ENCODE data around the gene MAP2.

Gene MAP2

GRCh38 chr2:209423562-209424198 lies at the start of gene MAP2:
MAP2 (plus strand) TSS chr2:209424047; CDS start chr2:209653171, 229,124 bp downstream.
- peak; percentile 1 to 51 for DNase-seq (ENCODE audit: low read depth in 1 of 2, low spot score in 1 of 2)

- no peak for DNase-seq (ENCODE audit: low read depth in 1 of 2, low spot score in 1 of 2)
Measured at GRCh38 chr2:209376686-209377085, 47.2 kb upstream of the MAP2 start.

GRCh38 chr2:209380293-209380692 lies 43.6 kb upstream of the MAP2 start:
- no peak for DNase-seq (ENCODE audit: low read depth in 1 of 2, low spot score in 1 of 2)

GRCh38 chr2:209381091-209381490 lies 42.8 kb upstream of the MAP2 start:
- DNase-seq (ENCODE audit: low read depth in 1 of 2, low spot score in 1 of 2): no peak

GRCh38 chr2:209382775-209383174 lies 41.1 kb upstream of the MAP2 start:
- DNase-seq (ENCODE audit: low read depth in 1 of 2, low spot score in 1 of 2): no peak

GRCh38 chr2:209383212-209383611 lies 40.6 kb upstream of the MAP2 start:
- DNase-seq (ENCODE audit: low read depth in 1 of 2, low spot score in 1 of 2): no peak

- DNase-seq (ENCODE audit: low read depth in 1 of 2, low spot score in 1 of 2): no peak
Measured at GRCh38 chr2:209387389-209387788, 36.5 kb upstream of the MAP2 start.

GRCh38 chr2:209388446-209389037 lies 35.3 kb upstream of the MAP2 start:
- DNase-seq (ENCODE audit: low read depth in 1 of 2, low spot score in 1 of 2): no peak

- no peak for DNase-seq (ENCODE audit: low read depth in 1 of 2, low spot score in 1 of 2)
Measured at GRCh38 chr2:209389171-209389618, 34.7 kb upstream of the MAP2 start.

GRCh38 chr2:209390839-209391238 lies 33.0 kb upstream of the MAP2 start:
- DNase-seq (ENCODE audit: low read depth in 1 of 2, low spot score in 1 of 2): no peak

GRCh38 chr2:209391776-209392401 lies 32.0 kb upstream of the MAP2 start:
- DNase-seq (ENCODE audit: low read depth in 1 of 2, low spot score in 1 of 2): no peak

GRCh38 chr2:209395229-209395628 lies 28.6 kb upstream of the MAP2 start:
- no peak for DNase-seq (ENCODE audit: low read depth in 1 of 2, low spot score in 1 of 2)

GRCh38 chr2:209395652-209396051 lies 28.2 kb upstream of the MAP2 start:
- no peak for DNase-seq (ENCODE audit: low read depth in 1 of 2, low spot score in 1 of 2)

- no peak for DNase-seq (ENCODE audit: low read depth in 1 of 2, low spot score in 1 of 2)
Measured at GRCh38 chr2:209398463-209398862, 25.4 kb upstream of the MAP2 start.

GRCh38 chr2:209401788-209402187 lies 22.1 kb upstream of the MAP2 start:
- DNase-seq (ENCODE audit: low read depth in 1 of 2, low spot score in 1 of 2): no peak

GRCh38 chr2:209411296-209411695 lies 12.6 kb upstream of the MAP2 start:
- no peak for DNase-seq (ENCODE audit: low read depth in 1 of 2, low spot score in 1 of 2)

GRCh38 chr2:209411718-209412117 lies 12.1 kb upstream of the MAP2 start:
- no peak for DNase-seq (ENCODE audit: low read depth in 1 of 2, low spot score in 1 of 2)

GRCh38 chr2:209413311-209414014 lies 10.4 kb upstream of the MAP2 start:
- DNase-seq (ENCODE audit: low read depth in 1 of 2, low spot score in 1 of 2): no peak

- no peak for DNase-seq (ENCODE audit: low read depth in 1 of 2, low spot score in 1 of 2)
Measured at GRCh38 chr2:209416913-209417312, 6.9 kb upstream of the MAP2 start.

GRCh38 chr2:209422191-209422754 lies 1.6 kb upstream of the MAP2 start:
- DNase-seq (ENCODE audit: low read depth in 1 of 2, low spot score in 1 of 2): no peak

- DNase-seq (ENCODE audit: low read depth in 1 of 2, low spot score in 1 of 2): no peak
Measured at GRCh38 chr2:209424199-209424701, 403 bp downstream of the MAP2 start.
